ENCODE results near the gene NOX4.

The NOX4 gene

DNA sequence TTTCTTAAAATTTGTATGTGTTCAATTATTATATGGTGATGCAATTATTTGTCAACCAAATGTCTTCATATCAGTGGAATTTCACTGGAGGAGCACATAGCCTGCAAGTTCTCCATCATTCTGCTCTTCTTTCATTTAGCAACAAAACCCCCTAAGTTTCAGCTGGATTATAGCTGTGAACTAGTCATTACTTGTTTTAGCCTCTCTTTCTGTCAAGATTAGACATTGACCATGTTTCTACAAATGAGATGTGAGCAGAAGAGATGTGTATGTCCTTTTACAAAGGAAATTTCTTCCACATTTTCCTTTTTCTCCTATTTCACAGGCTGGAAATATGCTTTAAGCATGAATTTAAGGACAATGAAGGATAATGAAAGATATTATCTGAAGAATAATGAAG is 9.2 kb upstream of the NOX4 start:
- TF ChIP-seq, protein P1, sequence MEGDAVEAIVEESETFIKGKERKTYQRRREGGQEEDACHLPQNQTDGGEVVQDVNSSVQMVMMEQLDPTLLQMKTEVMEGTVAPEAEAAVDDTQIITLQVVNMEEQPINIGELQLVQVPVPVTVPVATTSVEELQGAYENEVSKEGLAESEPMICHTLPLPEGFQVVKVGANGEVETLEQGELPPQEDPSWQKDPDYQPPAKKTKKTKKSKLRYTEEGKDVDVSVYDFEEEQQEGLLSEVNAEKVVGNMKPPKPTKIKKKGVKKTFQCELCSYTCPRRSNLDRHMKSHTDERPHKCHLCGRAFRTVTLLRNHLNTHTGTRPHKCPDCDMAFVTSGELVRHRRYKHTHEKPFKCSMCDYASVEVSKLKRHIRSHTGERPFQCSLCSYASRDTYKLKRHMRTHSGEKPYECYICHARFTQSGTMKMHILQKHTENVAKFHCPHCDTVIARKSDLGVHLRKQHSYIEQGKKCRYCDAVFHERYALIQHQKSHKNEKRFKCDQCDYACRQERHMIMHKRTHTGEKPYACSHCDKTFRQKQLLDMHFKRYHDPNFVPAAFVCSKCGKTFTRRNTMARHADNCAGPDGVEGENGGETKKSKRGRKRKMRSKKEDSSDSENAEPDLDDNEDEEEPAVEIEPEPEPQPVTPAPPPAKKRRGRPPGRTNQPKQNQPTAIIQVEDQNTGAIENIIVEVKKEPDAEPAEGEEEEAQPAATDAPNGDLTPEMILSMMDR (IDR thresholded peaks at IDR 0.05; ENCODE audit: control extremely low read depth, extremely low read depth, low read depth, missing control alignments) = no peak
- ChIA-PET CTCF (no interaction called here), POLR2A (no interaction called here)
- no peak for DNase-seq (ENCODE audit: extremely low spot score)

DNA sequence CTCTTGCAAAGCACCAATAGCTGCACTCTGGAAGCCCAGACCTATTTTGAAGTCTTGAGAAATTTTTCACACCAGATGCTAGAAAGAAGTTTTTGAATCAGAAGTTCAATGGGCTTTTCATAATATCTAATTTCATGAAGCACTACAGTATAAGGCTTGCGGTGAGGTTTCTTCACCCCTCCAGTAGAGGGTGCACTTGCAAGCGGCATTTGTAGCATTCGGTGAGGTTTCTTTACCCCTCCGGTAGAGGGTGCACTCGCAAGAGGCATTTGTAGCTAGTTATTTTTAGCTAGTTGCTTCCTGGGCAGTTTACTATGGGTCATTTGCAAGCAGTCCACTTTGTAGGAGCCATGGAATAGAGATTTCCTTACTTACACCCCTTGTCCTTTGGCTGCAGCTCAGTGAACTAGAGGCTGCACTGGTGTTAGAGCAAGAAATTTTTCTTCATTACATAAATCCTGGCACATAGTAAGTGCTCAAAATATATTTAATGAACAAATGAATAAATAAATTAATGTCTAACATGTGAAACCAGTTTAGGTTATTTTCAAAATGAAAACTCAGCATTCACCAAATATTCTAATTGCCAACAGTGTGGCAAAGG is 7.8 kb upstream of the NOX4 start:
- TF ChIP-seq, protein P1 (IDR thresholded peaks at IDR 0.05; ENCODE audit: control extremely low read depth, extremely low read depth, low read depth, missing control alignments) = no peak
- DNase-seq (ENCODE audit: extremely low spot score) = no peak
- CTCF ChIA-PET = no interaction called here
- POLR2A ChIA-PET = no interaction called here

DNA sequence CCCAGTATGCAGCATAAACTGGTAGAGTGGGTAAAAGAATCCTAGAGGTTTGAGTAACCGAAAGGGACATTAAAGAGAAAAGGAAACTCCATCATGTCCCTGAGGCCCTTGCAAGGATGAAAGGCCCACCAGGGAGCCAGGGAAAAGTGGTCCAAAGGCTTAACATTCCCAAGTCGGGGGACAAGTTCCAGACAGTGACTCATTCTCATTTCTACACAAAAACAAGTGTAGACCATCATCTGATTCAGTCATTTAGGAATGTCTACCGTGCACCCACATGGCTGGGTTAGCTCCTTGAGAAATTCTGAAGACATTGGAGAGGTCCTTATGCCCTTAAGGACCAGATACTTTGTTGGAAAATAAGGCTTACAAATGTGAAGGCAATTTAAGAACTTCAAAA is 4.8 kb upstream of the NOX4 start:
- CTCF ChIA-PET = no interaction called here
- POLR2A ChIA-PET = no interaction called here
- no peak for DNase-seq (ENCODE audit: extremely low spot score)
- TF ChIP-seq, protein P1 (IDR thresholded peaks at IDR 0.05; ENCODE audit: control extremely low read depth, extremely low read depth, low read depth, missing control alignments) = no peak

DNA sequence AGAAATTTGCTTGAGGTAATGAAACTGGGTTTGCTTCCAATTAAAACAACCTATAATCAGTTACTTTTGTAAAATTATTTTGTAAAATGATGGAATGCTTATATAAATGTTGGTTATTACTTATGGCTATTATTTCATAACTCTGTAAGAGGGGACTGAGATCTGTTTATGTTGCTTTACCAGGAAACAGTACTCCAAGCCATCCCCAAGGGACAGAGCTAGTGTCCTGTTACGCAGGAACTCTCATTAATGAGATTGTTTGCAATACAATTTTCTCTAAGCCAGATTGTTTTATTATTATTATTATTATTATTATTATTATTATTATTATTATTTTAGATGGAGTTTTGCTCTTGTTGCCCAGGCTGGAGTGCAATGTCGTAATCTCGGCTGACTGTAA is 2.3 kb upstream of the NOX4 start:
- TF ChIP-seq, protein P1 (IDR thresholded peaks at IDR 0.05; ENCODE audit: control extremely low read depth, extremely low read depth, low read depth, missing control alignments) = no peak
- CTCF ChIA-PET = interaction anchor here (1.1 kb wide), 1 partner anchor 20 kb away, joined by 3 read pairs; no protein-coding TSS in a partner anchor
- no peak for DNase-seq (ENCODE audit: extremely low spot score)
- POLR2A ChIA-PET = no interaction called here

DNA sequence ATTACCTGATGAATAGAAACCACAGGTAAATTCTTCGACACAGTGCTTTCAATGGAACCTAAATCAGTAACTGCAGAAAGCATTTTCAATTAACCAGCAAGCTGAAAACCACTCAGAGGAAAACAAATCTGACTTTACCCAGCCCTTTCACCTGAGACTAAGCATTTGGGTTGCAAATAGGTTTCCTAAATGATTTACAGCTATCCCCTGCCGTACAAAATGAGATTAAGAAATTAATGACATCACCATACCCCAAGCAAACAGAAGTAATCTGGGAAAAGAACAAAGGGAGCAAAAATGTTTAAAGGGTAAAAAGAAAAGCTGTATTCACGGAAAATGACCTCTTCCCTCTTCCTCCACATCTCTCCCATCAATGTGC is 584 bp downstream of the NOX4 start:
- ChIA-PET CTCF (no interaction called here), POLR2A (no interaction called here)
- TF ChIP-seq, protein P1 (IDR thresholded peaks at IDR 0.05; ENCODE audit: control extremely low read depth, extremely low read depth, low read depth, missing control alignments) = no peak
- no peak for DNase-seq (ENCODE audit: extremely low spot score)

DNA sequence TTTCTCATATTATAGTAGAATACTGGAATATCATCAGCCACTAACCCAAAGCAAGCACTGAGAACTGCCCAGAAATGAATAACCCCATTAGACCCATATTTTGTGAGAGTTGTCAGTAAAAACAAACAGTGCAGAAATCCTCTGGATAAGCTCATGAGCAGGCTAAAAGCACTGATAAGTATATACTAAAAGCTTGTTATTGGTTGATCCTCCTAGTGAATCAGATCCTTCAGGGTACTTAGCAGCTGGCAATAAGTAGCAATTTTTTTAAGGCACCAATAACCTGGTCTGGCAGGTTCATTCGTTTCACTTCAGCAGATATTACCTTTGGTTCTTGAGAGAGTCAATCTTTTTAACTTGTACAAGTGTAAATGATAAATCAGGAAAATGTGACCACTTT is 1.2 kb downstream of the NOX4 start:
- ChIA-PET CTCF (no interaction called here), POLR2A (no interaction called here)
- no peak for DNase-seq (ENCODE audit: extremely low spot score)
- TF ChIP-seq, protein P1 (IDR thresholded peaks at IDR 0.05; ENCODE audit: control extremely low read depth, extremely low read depth, low read depth, missing control alignments) = no peak

DNA sequence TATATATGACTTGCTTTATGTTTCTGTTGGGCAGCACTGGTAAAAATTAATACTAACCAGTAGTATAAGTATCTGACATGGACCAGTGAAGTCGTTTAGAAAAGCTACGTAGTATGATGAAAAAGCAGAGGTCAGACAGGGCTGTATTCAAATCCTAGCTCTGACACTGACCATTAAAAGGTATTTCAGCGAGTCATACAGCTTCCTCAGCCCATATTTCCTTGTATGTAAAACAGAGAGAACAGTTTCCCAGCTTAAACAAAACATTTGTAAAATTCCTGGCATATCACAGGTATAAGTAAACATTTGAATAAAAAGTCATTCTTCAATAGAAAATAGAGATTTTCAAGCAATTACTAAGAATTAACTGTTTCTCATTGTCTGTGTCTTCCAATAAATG is 4.2 kb downstream of the NOX4 start:
- DNase-seq (ENCODE audit: extremely low spot score) = no peak
- ChIA-PET CTCF (no interaction called here), POLR2A (no interaction called here)
- TF ChIP-seq, protein P1 (IDR thresholded peaks at IDR 0.05; ENCODE audit: control extremely low read depth, extremely low read depth, low read depth, missing control alignments) = no peak
